ENCODE measurements around the gene NR6A1. TPM values are rescaled to one million over a fixed set of nuclear protein-coding genes. Genes with fewer than 3 reads are reported as not detected.

NR6A1 gene
- total RNA-seq, 1 experiment from 2014 or later, result 164 TPM

DNA sequence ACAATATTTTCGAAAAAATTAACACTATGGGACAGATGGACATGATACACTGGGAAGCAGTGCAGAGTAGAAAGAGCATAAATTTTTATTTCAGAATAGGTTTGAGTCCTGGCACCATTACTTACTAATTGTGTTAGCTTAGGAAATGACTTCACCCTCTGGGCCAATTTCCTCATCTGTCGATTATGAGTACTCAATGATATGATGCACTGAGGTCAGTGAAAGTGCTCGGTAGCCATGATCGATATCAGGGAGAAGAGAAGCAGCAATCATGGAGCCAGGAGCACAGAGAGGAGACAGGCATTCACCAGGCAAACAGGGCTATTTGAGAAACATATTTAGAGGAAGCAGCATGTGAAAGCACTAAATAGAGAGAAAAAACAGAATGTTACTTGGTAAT, 29.4 kb downstream of the NR6A1 start (continued):
- TF ChIP-seq NFYB (CRISPR knock-in tag; conservative IDR thresholded peaks at IDR 0.05; ENCODE audit: low read depth) (no peak), RELA (CRISPR knock-in tag; IDR thresholded peaks at IDR 0.05; ENCODE audit: borderline replicate concordance) (no peak), IRF2 (CRISPR knock-in tag; IDR thresholded peaks at IDR 0.05; ENCODE audit: borderline replicate concordance, low read depth) (no peak), NFATC4 (CRISPR knock-in tag; IDR thresholded peaks at IDR 0.05) (no peak), JUN (CRISPR knock-in tag; IDR thresholded peaks at IDR 0.05) (no peak), ZNF263 (CRISPR knock-in tag; IDR thresholded peaks at IDR 0.05; ENCODE audit: low read depth) (no peak), NFE2L1 (CRISPR knock-in tag; IDR thresholded peaks at IDR 0.05) (no peak), ZBTB21 (CRISPR knock-in tag; IDR thresholded peaks at IDR 0.05; ENCODE audit: borderline replicate concordance) (no peak), ZNF416 (CRISPR knock-in tag; IDR thresholded peaks at IDR 0.05) (no peak)
- TF ChIP-seq, protein P1, sequence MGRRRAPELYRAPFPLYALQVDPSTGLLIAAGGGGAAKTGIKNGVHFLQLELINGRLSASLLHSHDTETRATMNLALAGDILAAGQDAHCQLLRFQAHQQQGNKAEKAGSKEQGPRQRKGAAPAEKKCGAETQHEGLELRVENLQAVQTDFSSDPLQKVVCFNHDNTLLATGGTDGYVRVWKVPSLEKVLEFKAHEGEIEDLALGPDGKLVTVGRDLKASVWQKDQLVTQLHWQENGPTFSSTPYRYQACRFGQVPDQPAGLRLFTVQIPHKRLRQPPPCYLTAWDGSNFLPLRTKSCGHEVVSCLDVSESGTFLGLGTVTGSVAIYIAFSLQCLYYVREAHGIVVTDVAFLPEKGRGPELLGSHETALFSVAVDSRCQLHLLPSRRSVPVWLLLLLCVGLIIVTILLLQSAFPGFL (CRISPR knock-in tag; IDR thresholded peaks at IDR 0.05; ENCODE audit: borderline replicate concordance), result no peak
- TF ChIP-seq, protein P2, sequence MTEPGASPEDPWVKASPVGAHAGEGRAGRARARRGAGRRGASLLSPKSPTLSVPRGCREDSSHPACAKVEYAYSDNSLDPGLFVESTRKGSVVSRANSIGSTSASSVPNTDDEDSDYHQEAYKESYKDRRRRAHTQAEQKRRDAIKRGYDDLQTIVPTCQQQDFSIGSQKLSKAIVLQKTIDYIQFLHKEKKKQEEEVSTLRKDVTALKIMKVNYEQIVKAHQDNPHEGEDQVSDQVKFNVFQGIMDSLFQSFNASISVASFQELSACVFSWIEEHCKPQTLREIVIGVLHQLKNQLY (CRISPR knock-in tag; IDR thresholded peaks at IDR 0.05), result no peak
- TF ChIP-seq, protein P3, sequence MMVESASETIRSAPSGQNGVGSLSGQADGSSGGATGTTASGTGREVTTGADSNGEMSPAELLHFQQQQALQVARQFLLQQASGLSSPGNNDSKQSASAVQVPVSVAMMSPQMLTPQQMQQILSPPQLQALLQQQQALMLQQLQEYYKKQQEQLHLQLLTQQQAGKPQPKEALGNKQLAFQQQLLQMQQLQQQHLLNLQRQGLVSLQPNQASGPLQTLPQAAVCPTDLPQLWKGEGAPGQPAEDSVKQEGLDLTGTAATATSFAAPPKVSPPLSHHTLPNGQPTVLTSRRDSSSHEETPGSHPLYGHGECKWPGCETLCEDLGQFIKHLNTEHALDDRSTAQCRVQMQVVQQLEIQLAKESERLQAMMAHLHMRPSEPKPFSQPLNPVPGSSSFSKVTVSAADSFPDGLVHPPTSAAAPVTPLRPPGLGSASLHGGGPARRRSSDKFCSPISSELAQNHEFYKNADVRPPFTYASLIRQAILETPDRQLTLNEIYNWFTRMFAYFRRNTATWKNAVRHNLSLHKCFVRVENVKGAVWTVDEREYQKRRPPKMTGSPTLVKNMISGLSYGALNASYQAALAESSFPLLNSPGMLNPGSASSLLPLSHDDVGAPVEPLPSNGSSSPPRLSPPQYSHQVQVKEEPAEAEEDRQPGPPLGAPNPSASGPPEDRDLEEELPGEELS (CRISPR knock-in tag; IDR thresholded peaks at IDR 0.05), result no peak

DNA sequence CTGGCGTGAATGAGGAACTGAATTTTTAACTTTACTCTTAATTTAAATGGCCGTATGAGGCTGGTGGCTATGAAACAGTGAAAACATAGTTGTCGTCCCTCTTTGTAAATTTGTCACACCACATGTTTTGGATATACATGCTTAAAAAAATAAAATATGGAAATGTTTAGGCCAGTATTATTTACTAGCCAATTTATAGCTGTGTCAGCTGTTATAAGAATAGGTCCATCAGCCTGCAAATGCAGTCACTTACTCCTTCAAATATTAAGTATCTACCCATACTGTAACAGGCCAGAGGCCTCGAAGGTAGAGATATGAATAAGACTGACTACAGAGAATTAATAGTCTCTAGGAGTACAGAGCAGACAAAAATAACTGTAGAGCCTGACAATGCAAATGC, 30.0 kb downstream of the NR6A1 start:
- H3K36me3 Mint-ChIP-seq, result peaks cover 7% of the 10 kb centered on the region
- no peak overlapping the region for H3K4me3 Mint-ChIP-seq
- CTCF ChIA-PET, result interaction anchor here (1.1 kb wide), 1 partner anchor 99 kb away, joined by 3 read pairs; no protein-coding TSS in a partner anchor
- H3K4me1 Mint-ChIP-seq, result peaks cover 31% of the 10 kb centered on the region
- POLR2A ChIA-PET, result no interaction called here
- H3K27ac Mint-ChIP-seq, result 0 out of 2 replicates have a peak overlapping the region, but pooled peaks have one; percentile 48
- no peak for DNase-seq (ENCODE audit: low spot score)
- H3K9me3 Mint-ChIP-seq, result no peaks in the 10 kb centered on the region
- ATAC-seq, result no peak
- no peaks in the 10 kb centered on the region for H3K27me3 Mint-ChIP-seq (ENCODE audit: low read depth)
- TF ChIP-seq FOXP1 (CRISPR knock-in tag; IDR thresholded peaks at IDR 0.05; ENCODE audit: borderline replicate concordance), result no peak
- TF ChIP-seq EMX1 (CRISPR knock-in tag; IDR thresholded peaks at IDR 0.05), result no peak
- TF ChIP-seq JUN (CRISPR knock-in tag; IDR thresholded peaks at IDR 0.05), result no peak
- TF ChIP-seq NFE2L1 (CRISPR knock-in tag; IDR thresholded peaks at IDR 0.05), result no peak
- no peak for TF ChIP-seq GTF2I (CRISPR knock-in tag; conservative IDR thresholded peaks at IDR 0.05)
- TF ChIP-seq MXD4 (CRISPR knock-in tag; IDR thresholded peaks at IDR 0.05; ENCODE audit: borderline replicate concordance), result no peak
- no peak for TF ChIP-seq ATF1 (CRISPR knock-in tag; IDR thresholded peaks at IDR 0.05)
- TF ChIP-seq, protein P4, sequence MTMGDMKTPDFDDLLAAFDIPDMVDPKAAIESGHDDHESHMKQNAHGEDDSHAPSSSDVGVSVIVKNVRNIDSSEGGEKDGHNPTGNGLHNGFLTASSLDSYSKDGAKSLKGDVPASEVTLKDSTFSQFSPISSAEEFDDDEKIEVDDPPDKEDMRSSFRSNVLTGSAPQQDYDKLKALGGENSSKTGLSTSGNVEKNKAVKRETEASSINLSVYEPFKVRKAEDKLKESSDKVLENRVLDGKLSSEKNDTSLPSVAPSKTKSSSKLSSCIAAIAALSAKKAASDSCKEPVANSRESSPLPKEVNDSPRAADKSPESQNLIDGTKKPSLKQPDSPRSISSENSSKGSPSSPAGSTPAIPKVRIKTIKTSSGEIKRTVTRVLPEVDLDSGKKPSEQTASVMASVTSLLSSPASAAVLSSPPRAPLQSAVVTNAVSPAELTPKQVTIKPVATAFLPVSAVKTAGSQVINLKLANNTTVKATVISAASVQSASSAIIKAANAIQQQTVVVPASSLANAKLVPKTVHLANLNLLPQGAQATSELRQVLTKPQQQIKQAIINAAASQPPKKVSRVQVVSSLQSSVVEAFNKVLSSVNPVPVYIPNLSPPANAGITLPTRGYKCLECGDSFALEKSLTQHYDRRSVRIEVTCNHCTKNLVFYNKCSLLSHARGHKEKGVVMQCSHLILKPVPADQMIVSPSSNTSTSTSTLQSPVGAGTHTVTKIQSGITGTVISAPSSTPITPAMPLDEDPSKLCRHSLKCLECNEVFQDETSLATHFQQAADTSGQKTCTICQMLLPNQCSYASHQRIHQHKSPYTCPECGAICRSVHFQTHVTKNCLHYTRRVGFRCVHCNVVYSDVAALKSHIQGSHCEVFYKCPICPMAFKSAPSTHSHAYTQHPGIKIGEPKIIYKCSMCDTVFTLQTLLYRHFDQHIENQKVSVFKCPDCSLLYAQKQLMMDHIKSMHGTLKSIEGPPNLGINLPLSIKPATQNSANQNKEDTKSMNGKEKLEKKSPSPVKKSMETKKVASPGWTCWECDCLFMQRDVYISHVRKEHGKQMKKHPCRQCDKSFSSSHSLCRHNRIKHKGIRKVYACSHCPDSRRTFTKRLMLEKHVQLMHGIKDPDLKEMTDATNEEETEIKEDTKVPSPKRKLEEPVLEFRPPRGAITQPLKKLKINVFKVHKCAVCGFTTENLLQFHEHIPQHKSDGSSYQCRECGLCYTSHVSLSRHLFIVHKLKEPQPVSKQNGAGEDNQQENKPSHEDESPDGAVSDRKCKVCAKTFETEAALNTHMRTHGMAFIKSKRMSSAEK (CRISPR knock-in tag; IDR thresholded peaks at IDR 0.05; ENCODE audit: borderline replicate concordance), result no peak
- TF ChIP-seq, protein P5, sequence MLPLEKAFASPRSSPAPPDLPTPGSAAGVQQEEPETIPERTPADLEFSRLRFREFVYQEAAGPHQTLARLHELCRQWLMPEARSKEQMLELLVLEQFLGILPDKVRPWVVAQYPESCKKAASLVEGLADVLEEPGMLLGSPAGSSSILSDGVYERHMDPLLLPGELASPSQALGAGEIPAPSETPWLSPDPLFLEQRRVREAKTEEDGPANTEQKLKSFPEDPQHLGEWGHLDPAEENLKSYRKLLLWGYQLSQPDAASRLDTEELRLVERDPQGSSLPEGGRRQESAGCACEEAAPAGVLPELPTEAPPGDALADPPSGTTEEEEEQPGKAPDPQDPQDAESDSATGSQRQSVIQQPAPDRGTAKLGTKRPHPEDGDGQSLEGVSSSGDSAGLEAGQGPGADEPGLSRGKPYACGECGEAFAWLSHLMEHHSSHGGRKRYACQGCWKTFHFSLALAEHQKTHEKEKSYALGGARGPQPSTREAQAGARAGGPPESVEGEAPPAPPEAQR (CRISPR knock-in tag; IDR thresholded peaks at IDR 0.05), result no peak
- TF ChIP-seq, protein P6, sequence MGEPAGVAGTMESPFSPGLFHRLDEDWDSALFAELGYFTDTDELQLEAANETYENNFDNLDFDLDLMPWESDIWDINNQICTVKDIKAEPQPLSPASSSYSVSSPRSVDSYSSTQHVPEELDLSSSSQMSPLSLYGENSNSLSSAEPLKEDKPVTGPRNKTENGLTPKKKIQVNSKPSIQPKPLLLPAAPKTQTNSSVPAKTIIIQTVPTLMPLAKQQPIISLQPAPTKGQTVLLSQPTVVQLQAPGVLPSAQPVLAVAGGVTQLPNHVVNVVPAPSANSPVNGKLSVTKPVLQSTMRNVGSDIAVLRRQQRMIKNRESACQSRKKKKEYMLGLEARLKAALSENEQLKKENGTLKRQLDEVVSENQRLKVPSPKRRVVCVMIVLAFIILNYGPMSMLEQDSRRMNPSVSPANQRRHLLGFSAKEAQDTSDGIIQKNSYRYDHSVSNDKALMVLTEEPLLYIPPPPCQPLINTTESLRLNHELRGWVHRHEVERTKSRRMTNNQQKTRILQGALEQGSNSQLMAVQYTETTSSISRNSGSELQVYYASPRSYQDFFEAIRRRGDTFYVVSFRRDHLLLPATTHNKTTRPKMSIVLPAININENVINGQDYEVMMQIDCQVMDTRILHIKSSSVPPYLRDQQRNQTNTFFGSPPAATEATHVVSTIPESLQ (CRISPR knock-in tag; IDR thresholded peaks at IDR 0.05), result no peak
- TF ChIP-seq, protein P7, sequence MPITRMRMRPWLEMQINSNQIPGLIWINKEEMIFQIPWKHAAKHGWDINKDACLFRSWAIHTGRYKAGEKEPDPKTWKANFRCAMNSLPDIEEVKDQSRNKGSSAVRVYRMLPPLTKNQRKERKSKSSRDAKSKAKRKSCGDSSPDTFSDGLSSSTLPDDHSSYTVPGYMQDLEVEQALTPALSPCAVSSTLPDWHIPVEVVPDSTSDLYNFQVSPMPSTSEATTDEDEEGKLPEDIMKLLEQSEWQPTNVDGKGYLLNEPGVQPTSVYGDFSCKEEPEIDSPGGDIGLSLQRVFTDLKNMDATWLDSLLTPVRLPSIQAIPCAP (CRISPR knock-in tag; IDR thresholded peaks at IDR 0.05), result no peak
- no peak for TF ChIP-seq ZNF396 (CRISPR knock-in tag; IDR thresholded peaks at IDR 0.05; ENCODE audit: borderline replicate concordance)

All from WTC11 (cell line).